Endodermal cell (in vitro differentiated cells): ENCODE data around the gene SNCA. TPM values are rescaled to one million over a fixed set of nuclear protein-coding genes. Genes with fewer than 3 reads are reported as not detected.

Experiments used
- DNase-seq: peaks from one replicate; pipeline ENCODE4 v3.0.0-alpha.2; 2017
- H3K27ac ChIP-seq: 2 replicates; pipeline ENCODE4 v1.5.1; 2013; ENCODE audit warnings: mild to moderate bottlenecking, low read depth, low read length, moderate library complexity
- H3K27me3 ChIP-seq: 2 replicates; pipeline ENCODE4 v1.6.1; 2013; ENCODE audit warnings: mild to moderate bottlenecking, low read length, moderate library complexity; ENCODE audit not compliant: insufficient read depth, control insufficient read depth, poor library complexity, severe bottlenecking
- H3K36me3 ChIP-seq: 2 replicates; pipeline ENCODE4 v1.7.0; 2013; ENCODE audit warnings: mild to moderate bottlenecking, low read length, moderate library complexity; ENCODE audit not compliant: control insufficient read depth, insufficient read depth
- H3K4me1 ChIP-seq: one replicate; pipeline ENCODE4 v1.7.0; 2013; ENCODE audit warnings: low read length; ENCODE audit not compliant: control insufficient read depth, insufficient read depth
- H3K4me3 ChIP-seq: 2 replicates; pipeline ENCODE4 v1.5.1; 2013; ENCODE audit warnings: mild to moderate bottlenecking, low read length, moderate library complexity
- H3K9ac ChIP-seq: 2 replicates; pipeline ENCODE4 v1.6.1; 2013; ENCODE audit warnings: mild to moderate bottlenecking, low read length, moderate library complexity; ENCODE audit not compliant: poor library complexity, severe bottlenecking; ENCODE audit errors: extremely low read depth
- H3K9me3 ChIP-seq: 2 replicates; pipeline ENCODE4 v1.6.1; 2013; ENCODE audit warnings: mild to moderate bottlenecking, low read length, moderate library complexity; ENCODE audit not compliant: control insufficient read depth
- H3K27ac Mint-ChIP-seq: 2 replicates; pipeline ENCODE4 v1.8.0; 2020; ENCODE audit warnings: mixed read lengths
- H3K27me3 Mint-ChIP-seq: 2 replicates; pipeline ENCODE4 v1.8.0; 2021; ENCODE audit warnings: mild to moderate bottlenecking, mixed read lengths; ENCODE audit not compliant: insufficient read depth
- H3K36me3 Mint-ChIP-seq: 2 replicates; pipeline ENCODE4 v1.8.0; 2020; ENCODE audit warnings: low read depth, mixed read lengths
- H3K4me1 Mint-ChIP-seq: 2 replicates; pipeline ENCODE4 v1.8.0; 2020; ENCODE audit warnings: mixed read lengths
- H3K4me3 Mint-ChIP-seq: 2 replicates; pipeline ENCODE4 v1.8.0; 2020; ENCODE audit warnings: mild to moderate bottlenecking, moderate library complexity, mixed read lengths
- H3K9me3 Mint-ChIP-seq: 2 replicates; pipeline ENCODE4 v1.8.0; 2020; ENCODE audit warnings: mild to moderate bottlenecking, mixed read lengths
- WGBS, 2 experiments: methylation state at CpG; one replicate each; pipeline versions ENCODE4 v1.1.5 to v1.1.7; 2013; ENCODE audit warnings: missing lambda C conversion rate in 2 of 2, mixed read lengths in 1 of 2; ENCODE audit not compliant: insufficient coverage in 1 of 2, insufficient read length in 1 of 2; 5-methylcytosine and 5-hydroxymethylcytosine counted together
- total RNA-seq, 2 donors: library from RNA; stranded (reverse); fragmentation: NEBNext Ultra II Directional in 1 of 2; extraction: Animal tissue kit (Norgen Biotek cat#: 25700) in 1 of 2; gene quantifications; 2 replicates in 1 of 2; 3 replicates in 1 of 2; pipeline ENCODE4 v1.2.1, GENCODE V29; 2021
- TF ChIP-seq, protein P1 (sequence below): fragments of 200-600 bp; sonication (generic); conservative IDR thresholded peaks from 2 replicates; pipeline ENCODE4 v1.5.0; 2021; ENCODE audit warnings: antibody characterized with exemption, mild to moderate bottlenecking

SNCA gene
- total RNA-seq, 2 donors from 2014 or later, result 11.3 to 13.5 TPM

GRCh38 chr4:89723096-89723495 is 113.9 kb downstream of the SNCA start:
- no peak overlapping the region for H3K27ac Mint-ChIP-seq

GRCh38 chr4:89722517-89722916 is 114.4 kb downstream of the SNCA start:
- Histone ChIP-seq H3K27ac (no peak overlapping the region), H3K4me3 (no peak overlapping the region), H3K27me3 (no peaks in the 10 kb centered on the region), H3K9ac (no peak overlapping the region), H3K9me3 (no peaks in the 10 kb centered on the region), H3K36me3 (no peaks in the 10 kb centered on the region), H3K4me1 (no peaks in the 10 kb centered on the region)
- Mint-ChIP-seq H3K4me1 (peaks cover 6% of the 10 kb centered on the region), H3K27me3 (no peaks in the 10 kb centered on the region), H3K9me3 (no peaks in the 10 kb centered on the region), H3K36me3 (no peaks in the 10 kb centered on the region), H3K27ac (no peak overlapping the region), H3K4me3 (no peak overlapping the region)
- TF ChIP-seq, protein P1, sequence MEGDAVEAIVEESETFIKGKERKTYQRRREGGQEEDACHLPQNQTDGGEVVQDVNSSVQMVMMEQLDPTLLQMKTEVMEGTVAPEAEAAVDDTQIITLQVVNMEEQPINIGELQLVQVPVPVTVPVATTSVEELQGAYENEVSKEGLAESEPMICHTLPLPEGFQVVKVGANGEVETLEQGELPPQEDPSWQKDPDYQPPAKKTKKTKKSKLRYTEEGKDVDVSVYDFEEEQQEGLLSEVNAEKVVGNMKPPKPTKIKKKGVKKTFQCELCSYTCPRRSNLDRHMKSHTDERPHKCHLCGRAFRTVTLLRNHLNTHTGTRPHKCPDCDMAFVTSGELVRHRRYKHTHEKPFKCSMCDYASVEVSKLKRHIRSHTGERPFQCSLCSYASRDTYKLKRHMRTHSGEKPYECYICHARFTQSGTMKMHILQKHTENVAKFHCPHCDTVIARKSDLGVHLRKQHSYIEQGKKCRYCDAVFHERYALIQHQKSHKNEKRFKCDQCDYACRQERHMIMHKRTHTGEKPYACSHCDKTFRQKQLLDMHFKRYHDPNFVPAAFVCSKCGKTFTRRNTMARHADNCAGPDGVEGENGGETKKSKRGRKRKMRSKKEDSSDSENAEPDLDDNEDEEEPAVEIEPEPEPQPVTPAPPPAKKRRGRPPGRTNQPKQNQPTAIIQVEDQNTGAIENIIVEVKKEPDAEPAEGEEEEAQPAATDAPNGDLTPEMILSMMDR, result no peak
- no peak for DNase-seq
- 97% methylated on average over 2 of the region's 2 CpGs; no CpG with 5 or more reads in 1 of the 2 experiments for WGBS, 2 experiments

More at GRCh38 chr4:89723096-89723495, 113.9 kb downstream of the SNCA start:
- TF ChIP-seq, protein P1, result no peak
- 86 to 94% methylated on average over 2 to 3 of the region's 5 CpGs for WGBS, 2 experiments
- no peaks in the 10 kb centered on the region for H3K36me3 ChIP-seq
- H3K4me1 ChIP-seq, result no peaks in the 10 kb centered on the region
- Mint-ChIP-seq H3K9me3 (no peaks in the 10 kb centered on the region), H3K36me3 (no peaks in the 10 kb centered on the region), H3K4me1 (peaks cover 6% of the 10 kb centered on the region), H3K27me3 (no peaks in the 10 kb centered on the region), H3K4me3 (no peak overlapping the region)
- DNase-seq, result no peak
- no peaks in the 10 kb centered on the region for H3K27me3 ChIP-seq
- no peak overlapping the region for H3K4me3 ChIP-seq
- H3K27ac ChIP-seq, result no peak overlapping the region
- H3K9ac ChIP-seq, result no peak overlapping the region
- H3K9me3 ChIP-seq, result no peaks in the 10 kb centered on the region

DNA sequence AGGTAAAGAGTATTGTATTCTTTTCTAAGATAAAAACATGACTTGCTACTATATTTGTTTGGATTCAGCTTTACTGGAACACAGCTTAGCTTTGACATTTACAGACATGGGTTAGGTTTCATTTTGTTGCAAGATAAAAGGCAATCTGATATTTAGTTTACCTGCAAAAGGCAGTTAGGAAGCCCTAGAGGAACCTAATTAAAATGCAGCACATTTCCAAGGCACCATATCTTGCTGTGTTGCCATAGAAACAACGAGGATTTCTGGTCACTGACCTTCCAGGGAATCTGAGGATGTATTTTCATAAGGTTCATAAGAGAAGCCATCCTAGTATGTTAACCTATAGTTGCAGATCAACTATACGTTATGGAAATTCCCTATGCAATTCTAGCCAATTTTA is 116.0 kb downstream of the SNCA start:
- Histone ChIP-seq H3K36me3 (no peaks in the 10 kb centered on the region), H3K4me3 (no peak overlapping the region), H3K9ac (no peak overlapping the region), H3K27ac (no peak overlapping the region), H3K4me1 (no peaks in the 10 kb centered on the region), H3K9me3 (no peaks in the 10 kb centered on the region), H3K27me3 (no peaks in the 10 kb centered on the region)
- Mint-ChIP-seq H3K4me1 (peaks cover 6% of the 10 kb centered on the region), H3K9me3 (no peaks in the 10 kb centered on the region), H3K36me3 (no peaks in the 10 kb centered on the region), H3K27me3 (no peaks in the 10 kb centered on the region), H3K27ac (no peak overlapping the region), H3K4me3 (no peak overlapping the region)
- 60 to 77% methylated on average over 1 to 2 of the region's 2 CpGs for WGBS, 2 experiments
- DNase-seq, result no peak
- TF ChIP-seq, protein P1, result peak; percentile 36
